Measurements from ENCODE around the gene RAP1B. TPM values are rescaled to one million over a fixed set of nuclear protein-coding genes. Genes with fewer than 3 reads are reported as not detected.

RAP1B gene
- total and polyA plus RNA-seq, 2 of the 13 experiments (the other 11 are each of a cell fraction or from before 2014, with no cell fraction given) = 71.1 to 92.7 TPM

DNA sequence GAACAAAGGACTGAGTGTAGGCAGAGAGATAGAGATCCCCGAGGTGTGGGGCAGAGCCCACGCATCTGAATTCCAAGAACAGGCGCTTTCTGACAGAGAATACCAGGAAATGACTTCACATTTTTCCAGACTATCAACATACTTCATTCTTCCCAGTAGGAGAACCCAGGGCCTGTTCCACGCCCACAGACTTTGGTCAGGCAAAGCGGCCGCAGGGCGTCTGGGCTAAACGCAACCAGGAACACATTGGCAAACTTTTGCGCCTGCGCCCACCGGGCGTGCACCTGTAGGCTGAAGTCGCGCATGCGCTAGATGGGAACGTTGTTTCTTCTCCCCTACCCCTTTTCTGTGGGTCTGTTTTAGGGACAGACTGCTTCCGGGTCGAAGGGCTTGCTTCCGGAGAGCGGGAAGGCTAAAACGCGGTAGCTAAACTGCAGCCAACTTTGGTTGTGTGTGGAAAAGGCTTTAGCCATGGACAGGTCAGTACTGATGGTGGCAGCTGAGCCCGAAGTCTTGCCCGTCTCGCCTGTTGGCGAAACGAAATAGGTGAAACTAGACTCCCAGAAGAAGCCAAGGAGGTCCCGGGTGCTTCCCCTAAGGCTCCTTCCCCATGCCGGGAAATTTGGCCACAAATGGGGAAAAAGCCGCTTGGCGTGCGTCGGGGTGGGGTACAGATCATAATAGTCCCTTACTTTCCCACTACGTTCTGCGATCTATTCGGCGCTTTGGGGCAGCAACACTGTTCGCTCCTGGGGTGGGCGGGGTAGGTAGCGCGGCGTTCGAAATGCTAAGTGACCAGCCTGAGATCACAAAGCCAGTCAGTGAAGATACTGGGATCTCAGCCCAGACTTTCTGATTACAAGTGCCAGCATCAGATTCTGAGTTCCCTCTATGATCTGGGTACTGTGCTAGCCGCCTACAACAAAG, 76.2 kb downstream of the RAP1B start, which contains the start of gene NUP107 (continued):
- TF ChIP-seq GPN1 (CRISPR knock-in tag; IDR thresholded peaks at IDR 0.05; ENCODE audit: borderline replicate concordance) = no peak
- peak; percentile 29 for TF ChIP-seq NFYB (CRISPR knock-in tag; IDR thresholded peaks at IDR 0.05)
- TF ChIP-seq ZFY (CRISPR knock-in tag; IDR thresholded peaks at IDR 0.05) = peak; percentile 83
- no peak; the same call in 1 of the 2 replicates for TF ChIP-seq RELA (CRISPR knock-in tag; IDR thresholded peaks at IDR 0.05)
- no peak for TF ChIP-seq ADNP (CRISPR knock-in tag; IDR thresholded peaks at IDR 0.05)
- TF ChIP-seq, protein P1, sequence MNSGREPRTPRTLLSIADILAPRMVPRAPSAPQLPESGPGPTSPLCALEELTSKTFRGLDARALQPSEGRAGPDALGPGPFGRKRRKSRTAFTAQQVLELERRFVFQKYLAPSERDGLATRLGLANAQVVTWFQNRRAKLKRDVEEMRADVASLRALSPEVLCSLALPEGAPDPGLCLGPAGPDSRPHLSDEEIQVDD (CRISPR knock-in tag; IDR thresholded peaks at IDR 0.05; ENCODE audit: borderline replicate concordance) = no peak
- TF ChIP-seq, protein P2, sequence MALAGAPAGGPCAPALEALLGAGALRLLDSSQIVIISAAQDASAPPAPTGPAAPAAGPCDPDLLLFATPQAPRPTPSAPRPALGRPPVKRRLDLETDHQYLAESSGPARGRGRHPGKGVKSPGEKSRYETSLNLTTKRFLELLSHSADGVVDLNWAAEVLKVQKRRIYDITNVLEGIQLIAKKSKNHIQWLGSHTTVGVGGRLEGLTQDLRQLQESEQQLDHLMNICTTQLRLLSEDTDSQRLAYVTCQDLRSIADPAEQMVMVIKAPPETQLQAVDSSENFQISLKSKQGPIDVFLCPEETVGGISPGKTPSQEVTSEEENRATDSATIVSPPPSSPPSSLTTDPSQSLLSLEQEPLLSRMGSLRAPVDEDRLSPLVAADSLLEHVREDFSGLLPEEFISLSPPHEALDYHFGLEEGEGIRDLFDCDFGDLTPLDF (CRISPR knock-in tag; IDR thresholded peaks at IDR 0.05) = peak; percentile 95
- TF ChIP-seq MAFG (CRISPR knock-in tag; IDR thresholded peaks at IDR 0.05) = no peak
- TF ChIP-seq, protein P3, sequence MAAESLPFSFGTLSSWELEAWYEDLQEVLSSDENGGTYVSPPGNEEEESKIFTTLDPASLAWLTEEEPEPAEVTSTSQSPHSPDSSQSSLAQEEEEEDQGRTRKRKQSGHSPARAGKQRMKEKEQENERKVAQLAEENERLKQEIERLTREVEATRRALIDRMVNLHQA (CRISPR knock-in tag; IDR thresholded peaks at IDR 0.05) = no peak
- TF ChIP-seq, protein P4, sequence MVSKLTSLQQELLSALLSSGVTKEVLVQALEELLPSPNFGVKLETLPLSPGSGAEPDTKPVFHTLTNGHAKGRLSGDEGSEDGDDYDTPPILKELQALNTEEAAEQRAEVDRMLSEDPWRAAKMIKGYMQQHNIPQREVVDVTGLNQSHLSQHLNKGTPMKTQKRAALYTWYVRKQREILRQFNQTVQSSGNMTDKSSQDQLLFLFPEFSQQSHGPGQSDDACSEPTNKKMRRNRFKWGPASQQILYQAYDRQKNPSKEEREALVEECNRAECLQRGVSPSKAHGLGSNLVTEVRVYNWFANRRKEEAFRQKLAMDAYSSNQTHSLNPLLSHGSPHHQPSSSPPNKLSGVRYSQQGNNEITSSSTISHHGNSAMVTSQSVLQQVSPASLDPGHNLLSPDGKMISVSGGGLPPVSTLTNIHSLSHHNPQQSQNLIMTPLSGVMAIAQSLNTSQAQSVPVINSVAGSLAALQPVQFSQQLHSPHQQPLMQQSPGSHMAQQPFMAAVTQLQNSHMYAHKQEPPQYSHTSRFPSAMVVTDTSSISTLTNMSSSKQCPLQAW (CRISPR knock-in tag; IDR thresholded peaks at IDR 0.05) = peak; percentile 96
- peak; percentile 65; the same call in 1 of the 2 replicates for TF ChIP-seq ZNF44 (CRISPR knock-in tag; IDR thresholded peaks at IDR 0.05)
- TF ChIP-seq HNRNPK (IDR thresholded peaks at IDR 0.05; ENCODE audit: low read depth, low read length, poor library complexity, severe bottlenecking) = no peak
- TF ChIP-seq SIN3B (IDR thresholded peaks at IDR 0.05; ENCODE audit: low read length) = peak; percentile 100
- TF ChIP-seq, protein P5, sequence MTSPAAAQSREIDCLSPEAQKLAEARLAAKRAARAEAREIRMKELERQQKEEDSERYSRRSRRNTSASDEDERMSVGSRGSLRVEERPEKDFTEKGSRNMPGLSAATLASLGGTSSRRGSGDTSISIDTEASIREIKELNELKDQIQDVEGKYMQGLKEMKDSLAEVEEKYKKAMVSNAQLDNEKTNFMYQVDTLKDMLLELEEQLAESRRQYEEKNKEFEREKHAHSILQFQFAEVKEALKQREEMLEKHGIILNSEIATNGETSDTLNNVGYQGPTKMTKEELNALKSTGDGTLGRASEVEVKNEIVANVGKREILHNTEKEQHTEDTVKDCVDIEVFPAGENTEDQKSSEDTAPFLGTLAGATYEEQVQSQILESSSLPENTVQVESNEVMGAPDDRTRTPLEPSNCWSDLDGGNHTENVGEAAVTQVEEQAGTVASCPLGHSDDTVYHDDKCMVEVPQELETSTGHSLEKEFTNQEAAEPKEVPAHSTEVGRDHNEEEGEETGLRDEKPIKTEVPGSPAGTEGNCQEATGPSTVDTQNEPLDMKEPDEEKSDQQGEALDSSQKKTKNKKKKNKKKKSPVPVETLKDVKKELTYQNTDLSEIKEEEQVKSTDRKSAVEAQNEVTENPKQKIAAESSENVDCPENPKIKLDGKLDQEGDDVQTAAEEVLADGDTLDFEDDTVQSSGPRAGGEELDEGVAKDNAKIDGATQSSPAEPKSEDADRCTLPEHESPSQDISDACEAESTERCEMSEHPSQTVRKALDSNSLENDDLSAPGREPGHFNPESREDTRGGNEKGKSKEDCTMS (CRISPR knock-in tag; conservative IDR thresholded peaks at IDR 0.05) = 0 out of 2 replicates have a peak, but pooled peaks have one; percentile 62
- no peak for TF ChIP-seq MED8 (CRISPR knock-in tag; IDR thresholded peaks at IDR 0.05; ENCODE audit: insufficient replicate concordance)
- TF ChIP-seq, protein P6, sequence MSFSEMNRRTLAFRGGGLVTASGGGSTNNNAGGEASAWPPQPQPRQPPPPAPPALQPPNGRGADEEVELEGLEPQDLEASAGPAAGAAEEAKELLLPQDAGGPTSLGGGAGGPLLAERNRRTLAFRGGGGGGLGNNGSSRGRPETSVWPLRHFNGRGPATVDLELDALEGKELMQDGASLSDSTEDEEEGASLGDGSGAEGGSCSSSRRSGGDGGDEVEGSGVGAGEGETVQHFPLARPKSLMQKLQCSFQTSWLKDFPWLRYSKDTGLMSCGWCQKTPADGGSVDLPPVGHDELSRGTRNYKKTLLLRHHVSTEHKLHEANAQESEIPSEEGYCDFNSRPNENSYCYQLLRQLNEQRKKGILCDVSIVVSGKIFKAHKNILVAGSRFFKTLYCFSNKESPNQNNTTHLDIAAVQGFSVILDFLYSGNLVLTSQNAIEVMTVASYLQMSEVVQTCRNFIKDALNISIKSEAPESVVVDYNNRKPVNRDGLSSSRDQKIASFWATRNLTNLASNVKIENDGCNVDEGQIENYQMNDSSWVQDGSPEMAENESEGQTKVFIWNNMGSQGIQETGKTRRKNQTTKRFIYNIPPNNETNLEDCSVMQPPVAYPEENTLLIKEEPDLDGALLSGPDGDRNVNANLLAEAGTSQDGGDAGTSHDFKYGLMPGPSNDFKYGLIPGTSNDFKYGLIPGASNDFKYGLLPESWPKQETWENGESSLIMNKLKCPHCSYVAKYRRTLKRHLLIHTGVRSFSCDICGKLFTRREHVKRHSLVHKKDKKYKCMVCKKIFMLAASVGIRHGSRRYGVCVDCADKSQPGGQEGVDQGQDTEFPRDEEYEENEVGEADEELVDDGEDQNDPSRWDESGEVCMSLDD (CRISPR knock-in tag; IDR thresholded peaks at IDR 0.05; ENCODE audit: borderline replicate concordance) = 0 out of 2 replicates have a peak, but pooled peaks have one; percentile 48

Data from HepG2 (cell line).